ENCODE results near the gene PDE3A.
"Not testable (repeated sequence)": the region's sequence is repeated elsewhere in the genome, so short reads cannot be mapped to it uniquely, and the experiment has no call there.

The PDE3A gene

DNA sequence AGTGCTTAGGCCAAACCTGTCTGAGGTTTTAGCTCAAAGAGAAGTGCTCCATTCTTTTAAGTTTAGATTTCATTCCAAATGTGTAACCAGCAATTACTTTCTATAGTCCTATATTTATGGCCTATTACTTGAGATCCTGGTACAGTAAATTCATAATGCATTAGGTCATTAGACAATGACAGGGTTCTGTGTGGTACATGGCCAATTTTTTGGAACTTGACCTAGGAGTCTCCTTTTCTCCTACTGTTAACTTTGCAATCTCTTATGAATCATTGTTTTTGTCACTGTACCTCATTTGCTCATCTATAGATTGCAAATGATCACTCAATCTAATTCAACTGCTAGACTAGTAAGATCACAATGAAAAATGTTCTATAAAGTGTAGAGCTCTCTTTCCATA lies 136.7 kb downstream of the PDE3A start:
- DNase-seq: no peak

- no peak for DNase-seq
Measured at GRCh38 chr12:20507056-20507455, 138.7 kb downstream of the PDE3A start.

- no peak for DNase-seq
Measured at GRCh38 chr12:20507711-20508110, 139.4 kb downstream of the PDE3A start.

DNA sequence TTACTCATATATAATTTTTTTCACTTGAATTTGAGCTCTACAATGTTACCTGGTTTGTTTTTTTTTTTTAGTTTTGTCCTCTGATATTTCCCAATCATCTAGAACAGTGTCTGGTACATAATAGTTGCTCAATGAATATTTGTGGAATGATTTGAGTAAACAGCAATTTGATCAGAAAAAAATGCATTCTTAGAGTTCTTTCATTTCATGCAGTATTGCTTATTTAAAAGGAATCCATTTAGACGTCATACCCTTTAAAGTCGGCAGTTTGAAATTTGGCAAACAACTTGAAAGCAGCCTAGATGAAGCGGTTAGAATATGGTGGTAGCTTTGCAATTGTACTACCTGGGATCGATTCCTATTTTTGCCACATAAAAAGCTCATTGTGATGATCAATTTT lies 140.0 kb downstream of the PDE3A start:
- DNase-seq: no peak

DNA sequence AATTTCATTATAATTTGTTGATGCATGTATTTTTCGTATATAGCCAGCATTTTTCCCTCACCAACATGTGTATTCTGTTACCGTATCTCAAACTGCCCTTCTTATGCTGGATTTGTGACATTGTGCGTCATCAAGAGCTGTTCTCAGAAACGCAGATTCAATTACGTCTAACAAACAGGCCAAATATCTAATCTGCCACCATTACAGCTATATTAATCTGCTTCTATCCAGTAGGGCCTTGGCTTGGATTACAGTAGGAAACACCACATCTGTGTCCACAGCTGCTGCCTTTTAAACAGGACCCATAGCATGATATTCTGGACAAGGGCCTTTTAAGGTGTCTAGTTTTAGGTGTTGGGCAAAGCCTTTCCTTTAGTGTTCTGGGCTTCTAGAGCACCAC lies 140.6 kb downstream of the PDE3A start:
- DNase-seq: no peak

GRCh38 chr12:20510811-20511210 lies 142.5 kb downstream of the PDE3A start:
- DNase-seq: no peak

DNA sequence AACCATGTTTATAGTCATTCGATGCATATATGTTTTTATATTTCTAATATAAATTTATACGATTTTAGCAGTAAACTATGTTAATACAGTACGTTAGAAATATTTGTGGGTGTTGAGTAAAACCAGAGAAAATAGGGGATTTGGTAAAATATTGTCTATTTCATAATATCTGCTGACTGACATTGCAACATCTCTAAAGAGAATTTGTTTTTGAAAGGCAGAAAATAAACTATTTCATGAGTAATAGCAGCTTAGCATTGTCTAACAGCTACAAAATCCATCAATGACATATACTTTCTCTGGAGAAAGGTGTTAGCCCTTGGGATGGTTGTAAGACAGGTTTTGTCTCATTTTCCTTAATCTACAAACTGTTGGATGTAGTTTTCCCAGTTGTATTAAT lies 144.9 kb downstream of the PDE3A start:
- no peak for DNase-seq

GRCh38 chr12:20514598-20514997 lies 146.3 kb downstream of the PDE3A start:
- DNase-seq: no peak

- DNase-seq: no peak
Measured at GRCh38 chr12:20520532-20520931, 152.2 kb downstream of the PDE3A start.

- no peak for DNase-seq
Measured at GRCh38 chr12:20523658-20524057, 155.3 kb downstream of the PDE3A start.

DNA sequence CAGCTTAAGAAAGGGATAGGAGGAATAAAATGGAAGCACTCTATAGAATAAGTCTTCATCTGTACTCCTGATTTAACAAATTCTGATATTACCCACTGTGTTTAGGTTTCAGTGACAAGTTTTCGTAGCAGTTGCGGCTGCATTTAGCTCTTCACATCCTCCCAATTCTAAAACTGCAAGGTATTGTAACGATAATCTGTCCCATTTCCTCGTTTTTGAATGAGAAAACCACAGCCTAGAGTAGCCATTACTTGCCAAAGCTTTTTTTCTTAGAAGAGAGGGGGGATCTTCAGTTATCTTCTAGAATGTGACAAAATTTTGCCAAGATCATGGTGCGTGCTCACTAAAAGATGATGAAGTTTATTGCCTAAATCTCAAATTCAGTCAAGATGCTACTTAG lies 155.8 kb downstream of the PDE3A start:
- no peak for DNase-seq

DNA sequence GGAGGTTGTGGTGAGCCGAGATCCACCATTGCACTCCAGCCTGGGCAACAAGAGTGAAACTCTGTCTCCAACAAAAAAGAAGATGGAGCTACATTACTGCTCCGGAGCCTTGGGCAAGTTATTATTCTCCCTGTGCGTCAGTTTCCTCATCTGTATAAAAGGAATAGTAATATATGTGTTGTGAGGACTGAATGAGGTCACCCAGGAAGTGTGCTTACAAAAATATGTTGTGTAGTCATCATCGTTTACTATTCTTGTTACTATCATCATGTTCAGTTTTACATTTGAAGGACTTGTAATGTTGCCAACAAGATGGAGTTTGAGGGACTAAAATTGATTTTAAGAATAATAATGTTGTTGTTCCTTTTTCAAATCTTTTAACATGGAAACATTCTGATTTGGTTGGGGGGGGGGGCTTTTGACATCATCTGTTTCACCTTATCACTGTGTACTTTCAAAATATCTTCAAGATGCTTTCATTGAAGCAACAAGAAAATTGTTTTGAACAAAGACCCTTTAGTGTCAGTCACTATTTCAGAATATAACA lies 156.8 kb downstream of the PDE3A start:
- DNase-seq: no peak

- DNase-seq: no peak
Measured at GRCh38 chr12:20527417-20528163, 159.3 kb downstream of the PDE3A start.

DNA sequence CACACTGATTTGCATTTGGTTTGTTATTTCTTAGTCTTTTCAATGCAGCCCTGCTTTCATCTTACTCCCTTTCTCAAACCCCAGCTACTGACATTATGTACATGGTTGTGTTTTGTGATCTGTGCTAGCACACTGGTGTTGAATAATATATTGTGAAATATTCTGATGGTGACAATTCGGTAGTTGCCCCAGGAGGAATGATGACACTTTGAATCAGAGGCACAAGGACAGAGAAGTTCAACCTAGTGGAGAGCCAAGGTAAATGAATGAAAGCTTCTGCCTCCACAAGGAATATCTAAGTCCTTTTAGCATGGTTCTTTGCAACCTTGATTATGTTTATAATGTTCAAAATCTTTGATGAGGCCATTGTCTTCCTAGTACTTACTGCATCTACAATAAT lies 159.9 kb downstream of the PDE3A start:
- DNase-seq: no peak

DNA sequence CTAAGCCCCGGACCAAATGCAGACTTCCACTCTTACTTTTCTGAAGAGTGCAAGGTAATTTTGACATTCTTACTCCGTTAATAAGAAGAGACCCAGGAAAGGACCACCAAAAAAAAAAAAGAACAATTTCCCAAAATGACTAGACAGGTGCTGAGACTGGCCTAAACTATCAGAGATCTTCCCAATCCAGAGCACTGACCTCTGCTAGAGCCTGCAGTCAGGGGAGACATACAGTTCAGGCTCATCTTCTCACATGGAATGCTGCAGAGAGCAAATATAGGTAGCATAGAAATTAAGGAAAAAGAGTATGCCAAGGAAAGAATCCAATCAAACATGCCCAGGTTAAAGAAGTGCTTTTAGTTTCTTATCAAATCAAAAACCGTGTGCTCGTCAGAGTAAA lies 177.9 kb downstream of the PDE3A start:
- DNase-seq: no peak

DNA sequence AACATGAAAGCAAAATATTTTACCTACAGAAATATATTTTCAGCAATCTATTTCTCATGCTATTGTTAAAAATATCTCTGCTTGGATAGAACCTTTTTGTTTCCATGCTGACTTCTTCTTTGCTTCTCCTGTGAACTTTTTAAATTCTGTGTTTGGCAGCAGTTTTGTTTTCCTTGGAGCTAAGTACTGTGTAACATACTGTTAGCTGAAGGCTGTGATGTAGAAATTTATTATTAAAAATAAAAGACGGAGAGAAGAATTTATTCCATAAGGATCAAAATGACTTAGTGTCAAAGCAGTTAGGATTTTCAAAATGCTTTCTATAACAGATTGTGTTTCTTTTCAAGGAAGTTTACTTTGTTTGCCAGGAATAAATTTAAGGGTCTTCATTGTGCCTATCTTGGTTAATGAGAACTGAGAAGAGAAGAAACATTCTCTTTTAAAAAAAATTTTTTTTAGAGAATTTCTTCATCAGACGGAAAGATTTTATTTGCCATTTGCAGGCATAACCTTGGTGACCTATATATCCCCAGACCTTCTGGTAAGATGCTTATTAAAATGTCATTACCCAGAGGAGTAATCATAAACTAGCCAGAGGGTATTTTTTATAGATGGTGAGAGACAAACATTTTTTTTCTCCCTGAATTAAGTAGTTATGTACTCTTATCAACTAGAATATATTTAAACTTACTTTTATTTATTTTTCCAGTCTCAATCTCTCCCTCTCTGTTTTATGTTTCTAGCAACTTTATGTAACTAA lies 179.7 kb downstream of the PDE3A start:
- DNase-seq: no peak

DNA sequence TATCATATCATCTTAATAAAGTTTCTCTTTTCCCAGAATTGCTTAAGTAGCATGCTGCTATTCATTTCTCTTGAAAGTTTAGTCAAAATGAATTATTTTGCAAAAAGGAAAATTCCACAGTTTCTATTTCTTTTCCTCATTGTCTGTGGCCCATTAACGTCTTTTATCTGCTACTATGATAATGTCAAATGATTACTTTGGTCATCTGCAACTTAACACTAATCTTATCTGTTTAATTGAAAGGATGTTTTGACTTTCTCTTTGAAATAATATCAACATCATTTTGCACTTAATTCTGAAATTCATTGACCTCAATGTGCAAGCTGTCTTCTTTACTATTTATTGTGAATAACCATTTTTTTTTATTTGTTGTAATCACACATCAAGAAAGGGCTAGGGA lies 180.3 kb downstream of the PDE3A start:
- DNase-seq: no peak

GRCh38 chr12:20549108-20549719 lies 180.9 kb downstream of the PDE3A start:
- no peak for DNase-seq

- DNase-seq: not testable (repeated sequence)
Measured at GRCh38 chr12:20551742-20552442, 183.6 kb downstream of the PDE3A start.

DNA sequence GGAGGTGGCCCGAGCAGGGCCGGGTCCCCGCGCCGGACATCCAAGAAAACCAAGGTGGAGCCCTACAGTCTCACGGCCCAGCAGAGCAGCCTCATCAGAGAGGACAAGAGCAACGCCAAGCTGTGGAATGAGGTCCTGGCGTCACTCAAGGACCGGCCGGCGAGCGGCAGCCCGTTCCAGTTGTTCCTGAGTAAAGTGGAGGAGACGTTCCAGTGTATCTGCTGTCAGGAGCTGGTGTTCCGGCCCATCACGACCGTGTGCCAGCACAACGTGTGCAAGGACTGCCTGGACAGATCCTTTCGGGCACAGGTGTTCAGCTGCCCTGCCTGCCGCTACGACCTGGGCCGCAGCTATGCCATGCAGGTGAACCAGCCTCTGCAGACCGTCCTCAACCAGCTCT lies 184.2 kb downstream of the PDE3A start:
- DNase-seq: not testable (repeated sequence)

GRCh38 chr12:20555015-20555414 lies 186.7 kb downstream of the PDE3A start:
- no peak for DNase-seq

- no peak for DNase-seq
Measured at GRCh38 chr12:20555771-20556170, 187.4 kb downstream of the PDE3A start.

GRCh38 chr12:20557096-20557495 lies 188.8 kb downstream of the PDE3A start:
- no peak for DNase-seq
